NK-92 (cell line): Measurements from ENCODE around the gene SLC4A3.

Source experiments
- DNase-seq: peaks from one replicate; lab custom pipeline; 2025; ENCODE audit not compliant: unreplicated experiment; lab: John Stamatoyannopoulos, UW

SLC4A3 gene

DNA sequence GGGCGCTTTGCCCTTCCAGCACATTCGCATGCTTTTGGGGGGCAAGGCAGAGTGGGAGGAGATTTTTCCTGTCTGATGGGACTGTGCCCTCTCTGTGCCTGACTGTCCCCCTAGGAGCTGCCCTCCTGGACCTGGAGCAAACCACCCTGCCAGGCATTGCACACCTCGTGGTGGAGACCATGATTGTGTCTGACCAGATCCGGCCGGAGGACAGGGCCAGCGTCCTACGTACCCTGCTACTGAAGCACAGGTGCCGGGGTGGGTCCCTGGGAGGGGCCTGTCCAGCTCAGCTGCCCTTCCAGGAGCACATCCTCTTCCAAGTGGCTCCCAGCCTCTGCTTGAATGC, 5.3 kb downstream of the SLC4A3 start:
- no peak for DNase-seq

- DNase-seq: no peak
Observed at GRCh38 chr2:219633276-219634065, 6.0 kb downstream of the SLC4A3 start.

GRCh38 chr2:219634171-219634940, 6.9 kb downstream of the SLC4A3 start:
- DNase-seq: no peak

GRCh38 chr2:219634951-219635751, 7.7 kb downstream of the SLC4A3 start:
- no peak for DNase-seq

- DNase-seq: no peak
Observed at GRCh38 chr2:219636144-219636915, 8.9 kb downstream of the SLC4A3 start.

DNA sequence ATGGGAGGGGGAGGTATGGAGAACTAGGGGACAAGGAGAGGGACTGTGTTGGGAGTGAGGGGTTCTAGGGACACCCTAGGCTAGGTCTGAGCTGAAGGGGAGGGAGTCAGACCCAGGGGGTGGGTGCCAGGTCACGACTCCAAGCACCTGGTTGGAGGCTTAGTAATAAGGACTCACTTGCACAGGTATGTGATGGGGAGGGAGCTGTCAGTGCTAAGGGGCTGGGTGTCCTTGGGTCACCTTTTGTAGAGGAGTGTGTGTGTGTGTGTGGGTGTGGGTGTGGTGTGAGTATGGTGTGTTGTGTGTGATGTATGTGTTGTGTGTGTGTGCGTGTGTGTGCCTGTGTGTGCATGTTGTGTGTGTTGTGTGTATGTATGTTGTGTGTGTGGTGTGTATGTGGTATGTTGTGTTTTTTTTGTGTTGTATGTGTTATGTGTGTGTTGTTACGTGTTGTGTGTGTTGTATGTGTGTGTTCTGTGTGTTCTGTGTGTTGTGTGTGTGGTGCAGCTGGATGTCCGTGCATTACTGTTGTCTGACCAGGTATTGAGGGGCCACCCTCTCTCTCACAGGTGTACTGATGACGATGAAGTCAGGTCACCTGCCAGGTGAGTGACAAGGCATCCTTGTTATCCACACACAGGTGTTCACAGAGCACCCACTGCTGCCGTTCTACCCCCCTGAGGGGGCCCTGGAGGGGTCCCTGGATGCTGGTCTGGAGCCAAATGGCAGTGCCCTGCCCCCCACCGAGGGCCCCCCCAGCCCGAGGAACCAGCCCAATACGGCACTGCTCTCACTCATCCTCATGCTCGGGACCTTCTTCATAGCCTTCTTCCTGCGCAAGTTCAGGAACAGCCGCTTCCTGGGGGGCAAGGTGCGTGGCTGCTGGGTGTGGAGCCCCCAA, 9.8 kb downstream of the SLC4A3 start:
- DNase-seq: no peak

- DNase-seq: no peak
Observed at GRCh38 chr2:219637842-219638185, 10.4 kb downstream of the SLC4A3 start.

GRCh38 chr2:219638217-219638947, 11.0 kb downstream of the SLC4A3 start:
- DNase-seq: no peak

DNA sequence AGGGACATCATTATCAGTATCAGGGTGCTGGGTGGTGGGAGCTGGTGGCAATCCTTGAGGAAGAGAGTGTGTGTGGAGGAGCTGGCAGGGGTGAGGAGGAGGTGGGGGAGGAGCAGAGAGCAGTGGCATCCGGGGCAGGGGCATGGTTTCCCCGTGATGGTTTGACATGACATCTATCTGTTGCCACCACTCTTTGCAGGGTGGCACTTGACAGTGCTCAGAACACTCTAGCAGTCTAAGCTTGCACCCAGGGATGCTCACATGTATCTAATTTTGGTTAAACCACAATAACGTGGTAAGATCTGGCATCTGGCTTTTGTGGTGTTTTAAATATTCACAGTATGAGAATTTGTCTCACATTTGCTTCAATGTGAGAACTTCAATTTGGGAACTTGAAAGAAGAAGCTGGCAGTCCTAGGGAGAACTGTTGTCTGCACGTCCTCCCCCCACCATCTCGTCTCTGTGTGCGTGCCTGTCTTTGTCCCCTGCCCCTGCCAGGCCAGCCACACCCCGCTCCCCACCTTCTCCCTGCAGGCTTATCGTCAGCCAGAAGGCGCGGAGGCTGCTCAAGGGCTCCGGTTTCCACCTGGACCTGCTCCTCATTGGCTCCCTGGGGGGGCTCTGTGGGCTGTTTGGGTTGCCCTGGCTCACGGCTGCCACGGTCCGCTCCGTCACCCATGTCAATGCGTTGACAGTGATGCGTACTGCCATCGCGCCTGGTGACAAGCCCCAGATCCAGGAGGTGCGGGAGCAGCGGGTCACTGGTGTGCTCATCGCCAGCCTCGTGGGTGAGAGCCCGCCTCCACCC, 11.7 kb downstream of the SLC4A3 start:
- DNase-seq: no peak

DNA sequence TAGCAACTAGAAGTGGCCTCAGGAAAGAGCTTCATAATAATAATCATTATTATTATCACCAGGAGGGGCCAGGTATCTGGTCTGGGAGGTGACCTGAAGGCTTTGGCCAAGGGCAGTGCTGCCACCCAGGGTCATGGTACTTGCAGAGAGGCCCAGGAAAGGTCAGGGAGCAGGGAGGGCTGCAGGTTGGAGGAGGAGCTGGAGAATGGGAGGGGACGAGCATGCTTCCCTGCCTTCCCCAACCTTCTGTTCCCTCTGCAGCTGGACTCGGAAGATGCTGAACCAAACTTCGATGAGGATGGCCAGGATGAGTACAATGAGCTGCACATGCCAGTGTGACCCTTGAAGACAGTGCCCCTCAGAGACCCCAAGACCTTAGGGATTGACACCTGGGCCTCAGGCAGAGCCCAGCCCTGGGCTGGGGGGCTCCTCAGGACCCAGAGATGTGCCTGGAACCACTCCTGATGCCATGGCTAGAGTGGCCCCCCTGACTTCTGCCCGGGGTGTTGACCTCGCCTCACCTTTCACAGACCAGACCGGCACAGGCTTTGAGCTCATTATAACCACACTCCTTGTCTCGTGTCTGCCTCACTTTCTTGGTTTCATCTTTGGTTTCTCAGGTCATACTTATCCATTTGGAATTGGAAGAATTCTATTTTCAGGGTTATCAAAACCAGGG, 14.1 kb downstream of the SLC4A3 start:
- no peak for DNase-seq

GRCh38 chr2:219642069-219642454, 14.6 kb downstream of the SLC4A3 start:
- DNase-seq: no peak

DNA sequence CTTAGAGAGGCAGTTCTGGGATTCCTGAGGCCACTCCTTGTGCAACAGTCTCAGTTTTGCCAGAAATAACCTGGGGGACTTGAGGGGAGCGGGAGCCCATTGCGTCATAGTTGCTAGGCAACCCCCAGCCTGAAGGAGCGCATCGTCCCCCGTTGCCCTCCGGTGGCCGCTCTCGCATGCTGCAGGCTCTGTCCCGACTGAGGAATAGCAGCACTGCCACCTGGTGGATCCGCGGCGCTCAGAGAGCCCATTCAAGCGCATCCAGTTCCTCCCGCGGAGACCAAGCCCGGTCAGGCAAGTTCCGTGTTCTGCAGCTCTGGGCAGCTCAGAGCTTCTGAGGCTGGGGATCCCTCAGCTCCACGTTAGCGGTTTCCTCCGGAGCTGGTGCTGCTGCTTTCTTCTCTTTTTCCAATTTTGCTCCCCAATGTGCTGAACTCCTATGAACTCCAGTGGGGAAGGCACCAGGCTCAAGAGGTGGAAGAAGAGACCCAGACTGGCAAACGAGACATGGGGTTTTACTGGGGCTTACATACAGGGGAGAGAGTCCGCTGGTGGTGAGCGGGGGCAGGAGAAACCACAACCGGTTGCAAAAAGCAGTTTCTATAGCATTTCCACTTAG, 15.1 kb downstream of the SLC4A3 start:
- DNase-seq: peak; percentile 46

- no peak for DNase-seq
Observed at GRCh38 chr2:219643084-219643473, 15.6 kb downstream of the SLC4A3 start.

GRCh38 chr2:219643788-219644398, 16.5 kb downstream of the SLC4A3 start:
- no peak for DNase-seq

- DNase-seq: no peak
Observed at GRCh38 chr2:219644801-219645480, 17.5 kb downstream of the SLC4A3 start.
